ENCODE data around the gene TMEM190.
A peak's percentile ranks its signal among the peaks of the same experiment; 100 is the strongest.

TMEM190 gene

DNA sequence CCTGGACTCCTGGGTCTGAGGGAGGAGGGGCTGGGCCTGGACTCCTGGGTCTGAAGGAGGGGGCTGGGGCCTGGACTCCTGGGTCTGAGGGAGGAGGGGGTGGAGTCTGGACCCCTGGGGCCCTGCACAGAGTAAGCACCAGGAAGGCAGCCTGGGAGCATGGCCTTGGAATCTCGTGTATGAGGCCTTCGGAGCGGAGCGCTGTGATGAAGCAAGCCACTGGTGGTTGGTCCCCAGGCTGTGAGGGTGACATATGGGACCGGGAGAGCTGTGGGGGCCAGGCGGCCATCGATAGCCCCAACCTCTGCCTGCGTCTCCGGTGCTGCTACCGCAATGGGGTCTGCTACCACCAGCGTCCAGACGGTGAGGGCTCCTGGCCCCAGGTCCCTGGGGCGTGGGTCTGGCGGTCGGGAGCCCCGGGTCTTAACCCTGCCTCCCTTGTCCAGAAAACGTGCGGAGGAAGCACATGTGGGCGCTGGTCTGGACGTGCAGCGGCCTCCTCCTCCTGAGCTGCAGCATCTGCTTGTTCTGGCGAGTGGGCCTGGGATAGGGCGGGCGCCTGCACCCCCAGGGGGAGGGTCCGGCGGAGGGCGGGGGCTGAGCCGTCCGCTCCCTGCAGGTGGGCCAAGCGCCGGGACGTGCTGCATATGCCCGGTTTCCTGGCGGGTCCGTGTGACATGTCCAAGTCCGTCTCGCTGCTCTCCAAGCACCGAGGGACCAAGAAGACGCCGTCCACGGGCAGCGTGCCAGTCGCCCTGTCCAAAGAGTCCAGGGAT lies 918 bp downstream of the TMEM190 start:
- Histone ChIP-seq H3K4me3 (ENCODE audit: low read depth, low read length) (no peak overlapping the region), H3K36me3 (ENCODE audit: control insufficient read depth in 2 of 2, insufficient read depth in 1 of 2, low read length in 2 of 2) (no peaks in the 10 kb centered on the region), H3K27ac (ENCODE audit: extremely low read depth, low read depth, low read length) (no peak overlapping the region), H3K4me1 (ENCODE audit: control insufficient read depth, insufficient read depth, low read length) (no peaks in the 10 kb centered on the region; the same call in 1 of the 2 replicates), H3K9me3 (ENCODE audit: control insufficient read depth, insufficient read depth, low read depth, low read length) (no peaks in the 10 kb centered on the region)
- ChIA-PET POLR2A (no interaction called here), CTCF (interaction anchor here (0.6 to 1.0 kb wide), 2 partner anchors 127 to 211 kb away, joined by 3 read pairs; partner anchors contain the start of gene DNAAF3)
- TF ChIP-seq MEIS1 (CRISPR knock-in tag; IDR thresholded peaks at IDR 0.05; ENCODE audit: borderline replicate concordance) (no peak), ZNF600 (tag by site-specific recombination; IDR thresholded peaks at IDR 0.05) (peak; percentile 52)

GRCh38 chr19:55379174-55379573 lies 2.5 kb downstream of the TMEM190 start:
- ChIA-PET POLR2A (no interaction called here), CTCF (no interaction called here)
- H3K4me3 ChIP-seq (ENCODE audit: low read depth, low read length), result no peak overlapping the region
- no peak overlapping the region for H3K27ac ChIP-seq (ENCODE audit: extremely low read depth, low read depth, low read length)
- no peak for TF ChIP-seq ZFP69B (tag by site-specific recombination; IDR thresholded peaks at IDR 0.05)
- TF ChIP-seq, protein P1, sequence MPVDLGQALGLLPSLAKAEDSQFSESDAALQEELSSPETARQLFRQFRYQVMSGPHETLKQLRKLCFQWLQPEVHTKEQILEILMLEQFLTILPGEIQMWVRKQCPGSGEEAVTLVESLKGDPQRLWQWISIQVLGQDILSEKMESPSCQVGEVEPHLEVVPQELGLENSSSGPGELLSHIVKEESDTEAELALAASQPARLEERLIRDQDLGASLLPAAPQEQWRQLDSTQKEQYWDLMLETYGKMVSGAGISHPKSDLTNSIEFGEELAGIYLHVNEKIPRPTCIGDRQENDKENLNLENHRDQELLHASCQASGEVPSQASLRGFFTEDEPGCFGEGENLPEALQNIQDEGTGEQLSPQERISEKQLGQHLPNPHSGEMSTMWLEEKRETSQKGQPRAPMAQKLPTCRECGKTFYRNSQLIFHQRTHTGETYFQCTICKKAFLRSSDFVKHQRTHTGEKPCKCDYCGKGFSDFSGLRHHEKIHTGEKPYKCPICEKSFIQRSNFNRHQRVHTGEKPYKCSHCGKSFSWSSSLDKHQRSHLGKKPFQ (tag by site-specific recombination; IDR thresholded peaks at IDR 0.05), result no peak
- no peak for TF ChIP-seq PATZ1 (tag by site-specific recombination; IDR thresholded peaks at IDR 0.05)
- TF ChIP-seq, protein P2, sequence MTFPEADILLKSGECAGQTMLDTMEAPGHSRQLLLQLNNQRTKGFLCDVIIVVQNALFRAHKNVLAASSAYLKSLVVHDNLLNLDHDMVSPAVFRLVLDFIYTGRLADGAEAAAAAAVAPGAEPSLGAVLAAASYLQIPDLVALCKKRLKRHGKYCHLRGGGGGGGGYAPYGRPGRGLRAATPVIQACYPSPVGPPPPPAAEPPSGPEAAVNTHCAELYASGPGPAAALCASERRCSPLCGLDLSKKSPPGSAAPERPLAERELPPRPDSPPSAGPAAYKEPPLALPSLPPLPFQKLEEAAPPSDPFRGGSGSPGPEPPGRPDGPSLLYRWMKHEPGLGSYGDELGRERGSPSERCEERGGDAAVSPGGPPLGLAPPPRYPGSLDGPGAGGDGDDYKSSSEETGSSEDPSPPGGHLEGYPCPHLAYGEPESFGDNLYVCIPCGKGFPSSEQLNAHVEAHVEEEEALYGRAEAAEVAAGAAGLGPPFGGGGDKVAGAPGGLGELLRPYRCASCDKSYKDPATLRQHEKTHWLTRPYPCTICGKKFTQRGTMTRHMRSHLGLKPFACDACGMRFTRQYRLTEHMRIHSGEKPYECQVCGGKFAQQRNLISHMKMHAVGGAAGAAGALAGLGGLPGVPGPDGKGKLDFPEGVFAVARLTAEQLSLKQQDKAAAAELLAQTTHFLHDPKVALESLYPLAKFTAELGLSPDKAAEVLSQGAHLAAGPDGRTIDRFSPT (tag by site-specific recombination; IDR thresholded peaks at IDR 0.05), result 0 out of 2 replicates have a peak, but pooled peaks have one; percentile 13
- TF ChIP-seq ZBTB11 (tag by site-specific recombination; conservative IDR thresholded peaks at IDR 0.05; ENCODE audit: low read depth), result no peak
- TF ChIP-seq ZNF2 (tag by site-specific recombination; IDR thresholded peaks at IDR 0.05), result no peak
- TF ChIP-seq ZIC2 (tag by site-specific recombination; IDR thresholded peaks at IDR 0.05), result peak; percentile 11; the same call in 1 of the 2 replicates
- no peak for TF ChIP-seq ZNF624 (tag by site-specific recombination; IDR thresholded peaks at IDR 0.05)
- TF ChIP-seq GLIS1 (tag by site-specific recombination; IDR thresholded peaks at IDR 0.05), result 0 out of 2 replicates have a peak, but pooled peaks have one; percentile 2
- TF ChIP-seq, protein P3, sequence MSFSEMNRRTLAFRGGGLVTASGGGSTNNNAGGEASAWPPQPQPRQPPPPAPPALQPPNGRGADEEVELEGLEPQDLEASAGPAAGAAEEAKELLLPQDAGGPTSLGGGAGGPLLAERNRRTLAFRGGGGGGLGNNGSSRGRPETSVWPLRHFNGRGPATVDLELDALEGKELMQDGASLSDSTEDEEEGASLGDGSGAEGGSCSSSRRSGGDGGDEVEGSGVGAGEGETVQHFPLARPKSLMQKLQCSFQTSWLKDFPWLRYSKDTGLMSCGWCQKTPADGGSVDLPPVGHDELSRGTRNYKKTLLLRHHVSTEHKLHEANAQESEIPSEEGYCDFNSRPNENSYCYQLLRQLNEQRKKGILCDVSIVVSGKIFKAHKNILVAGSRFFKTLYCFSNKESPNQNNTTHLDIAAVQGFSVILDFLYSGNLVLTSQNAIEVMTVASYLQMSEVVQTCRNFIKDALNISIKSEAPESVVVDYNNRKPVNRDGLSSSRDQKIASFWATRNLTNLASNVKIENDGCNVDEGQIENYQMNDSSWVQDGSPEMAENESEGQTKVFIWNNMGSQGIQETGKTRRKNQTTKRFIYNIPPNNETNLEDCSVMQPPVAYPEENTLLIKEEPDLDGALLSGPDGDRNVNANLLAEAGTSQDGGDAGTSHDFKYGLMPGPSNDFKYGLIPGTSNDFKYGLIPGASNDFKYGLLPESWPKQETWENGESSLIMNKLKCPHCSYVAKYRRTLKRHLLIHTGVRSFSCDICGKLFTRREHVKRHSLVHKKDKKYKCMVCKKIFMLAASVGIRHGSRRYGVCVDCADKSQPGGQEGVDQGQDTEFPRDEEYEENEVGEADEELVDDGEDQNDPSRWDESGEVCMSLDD (tag by site-specific recombination; IDR thresholded peaks at IDR 0.05), result 0 out of 2 replicates have a peak, but pooled peaks have one; percentile 47
- no peaks in the 10 kb centered on the region for H3K36me3 ChIP-seq (ENCODE audit: control insufficient read depth in 2 of 2, insufficient read depth in 1 of 2, low read length in 2 of 2)
- no peaks in the 10 kb centered on the region for H3K9me3 ChIP-seq (ENCODE audit: control insufficient read depth, insufficient read depth, low read depth, low read length)
- no peaks in the 10 kb centered on the region for H3K4me1 ChIP-seq (ENCODE audit: control insufficient read depth, insufficient read depth, low read length)

Measured in HEK293 (cell line).